BE2C (cell line): ENCODE measurements around the gene LRRC43.

ENCODE experiments used
- DNase-seq: peaks from one replicate; pipeline ENCODE4 v3.0.0-alpha.2; 2020
- H3K27me3 ChIP-seq: fragments of 250-450 bp; sonication (Bioruptor Pico); 2 replicates; pipeline ENCODE4 v1.5.1; 2020; ENCODE audit warnings: mild to moderate bottlenecking
- H3K36me3 ChIP-seq: fragments of 250-450 bp; sonication (Bioruptor Pico); 2 replicates; pipeline ENCODE4 v1.5.1; 2020; ENCODE audit warnings: mild to moderate bottlenecking
- H3K4me1 ChIP-seq: fragments of 250-450 bp; sonication (Bioruptor Pico); 2 replicates; pipeline ENCODE4 v1.5.1; 2020
- H3K4me3 ChIP-seq: 2 replicates; pipeline ENCODE4 v1.5.1; 2011; ENCODE audit warnings: low read depth, low read length
- H3K9me3 ChIP-seq: fragments of 250-450 bp; sonication (Bioruptor Pico); 2 replicates; pipeline ENCODE4 v1.5.1; 2020
- TF ChIP-seq, protein P1 (sequence below): IDR thresholded peaks from 2 replicates; pipeline ENCODE4 v1.5.1; 2012; ENCODE audit warnings: mild to moderate bottlenecking, low read depth, low read length

The LRRC43 gene

DNA sequence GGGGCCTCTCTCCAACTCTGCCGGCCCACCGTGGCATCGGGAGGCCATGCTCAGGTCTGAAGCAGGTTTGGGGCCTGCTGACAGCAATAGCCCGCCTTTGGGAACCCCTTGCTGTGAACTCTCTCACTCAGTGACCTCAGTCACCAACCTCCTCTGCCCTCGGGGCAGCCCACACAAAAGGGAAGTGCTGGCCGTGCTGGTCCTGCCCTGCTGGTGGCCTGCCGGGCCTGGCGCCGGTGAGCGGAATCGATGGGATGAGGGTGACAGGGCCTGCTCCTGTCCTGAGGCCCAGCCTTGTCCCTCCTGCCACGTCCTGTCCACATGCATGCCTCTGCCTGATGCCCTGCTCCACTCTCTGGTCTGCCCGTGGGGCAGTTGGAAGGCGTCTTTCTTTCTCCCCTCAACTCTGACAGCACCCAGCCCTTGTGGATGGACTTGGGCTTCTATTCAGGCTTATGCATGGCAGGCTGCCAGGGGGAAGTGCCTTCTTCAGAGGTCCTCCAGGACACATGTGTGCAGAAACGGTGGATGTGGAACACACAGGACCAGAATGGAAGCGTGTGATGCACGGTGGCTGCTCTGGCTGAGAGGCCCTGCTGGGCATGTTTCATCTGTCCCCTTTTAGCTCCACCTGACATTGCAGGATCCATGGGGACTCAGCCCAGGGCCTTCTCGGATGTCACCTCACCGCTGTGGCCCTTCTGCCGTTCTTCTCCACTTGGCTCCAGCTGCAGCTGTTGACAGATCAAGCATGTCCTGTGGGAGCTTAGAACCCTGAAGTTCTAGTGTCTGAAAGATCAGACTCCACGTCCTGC is 40.8 kb upstream of the LRRC43 start:
- Histone ChIP-seq H3K4me3 (no peak overlapping the region), H3K36me3 (peaks cover 43% of the 10 kb centered on the region), H3K9me3 (peaks cover 6% of the 10 kb centered on the region; the same call in 1 of the 2 replicates), H3K4me1 (no peaks in the 10 kb centered on the region), H3K27me3 (no peaks in the 10 kb centered on the region)
- DNase-seq, result no peak
- TF ChIP-seq, protein P1, sequence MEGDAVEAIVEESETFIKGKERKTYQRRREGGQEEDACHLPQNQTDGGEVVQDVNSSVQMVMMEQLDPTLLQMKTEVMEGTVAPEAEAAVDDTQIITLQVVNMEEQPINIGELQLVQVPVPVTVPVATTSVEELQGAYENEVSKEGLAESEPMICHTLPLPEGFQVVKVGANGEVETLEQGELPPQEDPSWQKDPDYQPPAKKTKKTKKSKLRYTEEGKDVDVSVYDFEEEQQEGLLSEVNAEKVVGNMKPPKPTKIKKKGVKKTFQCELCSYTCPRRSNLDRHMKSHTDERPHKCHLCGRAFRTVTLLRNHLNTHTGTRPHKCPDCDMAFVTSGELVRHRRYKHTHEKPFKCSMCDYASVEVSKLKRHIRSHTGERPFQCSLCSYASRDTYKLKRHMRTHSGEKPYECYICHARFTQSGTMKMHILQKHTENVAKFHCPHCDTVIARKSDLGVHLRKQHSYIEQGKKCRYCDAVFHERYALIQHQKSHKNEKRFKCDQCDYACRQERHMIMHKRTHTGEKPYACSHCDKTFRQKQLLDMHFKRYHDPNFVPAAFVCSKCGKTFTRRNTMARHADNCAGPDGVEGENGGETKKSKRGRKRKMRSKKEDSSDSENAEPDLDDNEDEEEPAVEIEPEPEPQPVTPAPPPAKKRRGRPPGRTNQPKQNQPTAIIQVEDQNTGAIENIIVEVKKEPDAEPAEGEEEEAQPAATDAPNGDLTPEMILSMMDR, result no peak

GRCh38 chr12:122142857-122143256 is 40.1 kb upstream of the LRRC43 start:
- H3K4me1 ChIP-seq, result no peaks in the 10 kb centered on the region; the same call in 1 of the 2 replicates
- TF ChIP-seq, protein P1, result no peak
- H3K27me3 ChIP-seq, result no peaks in the 10 kb centered on the region
- H3K4me3 ChIP-seq, result no peak overlapping the region
- no peak for DNase-seq
- H3K9me3 ChIP-seq, result peaks cover 6% of the 10 kb centered on the region; the same call in 1 of the 2 replicates
- H3K36me3 ChIP-seq, result peaks cover 43% of the 10 kb centered on the region

- TF ChIP-seq, protein P1, result no peak
- H3K9me3 ChIP-seq, result peaks cover 6% of the 10 kb centered on the region; the same call in 1 of the 2 replicates
Measured at GRCh38 chr12:122144885-122145284, 38.0 kb upstream of the LRRC43 start.

DNA sequence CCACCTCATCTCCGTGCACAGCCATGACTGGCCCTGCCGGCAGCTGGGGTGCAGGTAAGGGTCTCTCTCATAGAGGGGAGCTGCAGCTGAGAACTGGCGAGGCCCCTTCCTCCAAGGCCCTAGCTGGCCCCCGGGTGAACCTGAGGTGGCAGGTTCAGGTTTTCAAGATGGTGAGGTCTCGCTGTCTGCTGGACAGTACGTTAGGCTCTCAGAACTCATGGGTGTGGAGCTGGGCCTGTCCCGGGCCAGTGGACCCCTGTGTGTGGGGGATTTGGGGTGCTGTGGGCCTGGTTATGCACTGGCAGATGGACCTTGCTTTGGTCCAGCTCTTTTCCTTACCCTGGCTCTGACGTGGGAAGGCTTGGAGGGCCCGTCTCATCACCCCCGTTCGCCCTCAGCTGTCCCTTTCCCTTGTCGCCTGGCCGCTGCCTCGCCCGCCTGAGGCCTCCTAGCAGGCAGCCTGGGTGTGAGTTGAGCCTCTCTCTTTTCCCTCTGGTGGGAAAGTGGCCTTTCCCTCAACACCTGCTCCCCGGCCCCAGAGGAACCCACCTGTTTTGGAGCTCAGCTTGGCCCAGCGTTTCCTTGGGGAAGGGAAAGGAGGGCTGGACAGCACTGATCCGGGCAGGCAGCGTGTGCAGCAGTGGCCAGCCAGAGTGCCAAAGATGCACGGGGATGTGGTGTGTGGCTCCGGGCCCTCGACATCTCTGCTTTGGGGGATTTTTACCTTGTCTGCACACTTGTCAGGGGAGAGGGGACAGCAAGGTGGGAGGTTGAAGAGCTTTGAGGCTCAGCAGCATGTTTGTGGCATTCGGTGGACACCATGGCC is 37.2 kb upstream of the LRRC43 start:
- no peaks in the 10 kb centered on the region for H3K27me3 ChIP-seq
- DNase-seq, result no peak
- H3K4me1 ChIP-seq, result peaks cover 8% of the 10 kb centered on the region
- TF ChIP-seq, protein P1, result no peak
- H3K36me3 ChIP-seq, result peaks cover 32% of the 10 kb centered on the region
- H3K9me3 ChIP-seq, result peaks cover 6% of the 10 kb centered on the region; the same call in 1 of the 2 replicates
- no peak overlapping the region for H3K4me3 ChIP-seq

More at GRCh38 chr12:122144885-122145284, 38.0 kb upstream of the LRRC43 start:
- DNase-seq, result no peak
- Histone ChIP-seq H3K27me3 (no peaks in the 10 kb centered on the region), H3K36me3 (peaks cover 36% of the 10 kb centered on the region), H3K4me1 (peaks cover 1% of the 10 kb centered on the region), H3K4me3 (no peak overlapping the region)

DNA sequence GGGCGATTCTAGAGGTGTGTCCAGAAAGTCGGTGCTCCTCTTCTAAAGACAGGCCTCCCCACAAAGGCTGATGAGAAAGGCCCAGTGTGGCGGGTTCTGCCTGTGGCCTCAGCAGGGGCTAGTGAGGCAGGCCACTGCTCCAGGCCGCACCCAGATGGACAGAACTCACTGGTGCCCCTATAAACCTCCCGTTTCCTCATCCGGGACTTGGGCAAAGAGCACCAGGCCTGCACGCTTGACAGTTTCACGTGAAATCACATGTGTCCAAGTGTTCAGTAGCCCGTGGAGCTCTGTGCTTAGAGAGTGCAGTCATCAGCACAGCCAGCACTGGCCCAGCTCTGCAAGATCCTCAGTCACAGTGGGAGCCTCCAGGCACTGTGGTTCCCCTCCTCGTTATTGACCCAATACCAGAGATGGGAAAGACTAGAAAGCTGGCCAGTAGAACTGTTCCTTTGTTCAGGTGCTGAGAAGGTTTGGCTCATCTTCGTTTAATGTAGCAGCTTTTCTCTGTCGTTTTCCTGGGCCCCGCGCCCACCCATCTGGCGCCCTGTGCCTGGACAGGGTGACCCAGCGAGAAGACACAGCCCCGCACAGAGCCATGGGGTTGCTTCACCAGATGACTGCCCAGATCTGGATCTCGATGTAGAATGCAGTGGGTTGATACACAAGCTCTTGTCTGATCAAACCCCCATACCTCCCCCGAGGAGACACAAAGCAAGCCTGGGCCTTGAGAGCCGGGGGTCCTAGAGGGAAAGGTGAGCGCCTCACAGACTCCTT is 35.2 kb upstream of the LRRC43 start:
- TF ChIP-seq, protein P1, result no peak
- peaks cover 1% of the 10 kb centered on the region; the same call in 1 of the 2 replicates for H3K9me3 ChIP-seq
- DNase-seq, result no peak
- H3K4me1 ChIP-seq, result peaks cover 8% of the 10 kb centered on the region
- H3K36me3 ChIP-seq, result peaks cover 13% of the 10 kb centered on the region
- H3K27me3 ChIP-seq, result no peaks in the 10 kb centered on the region
- no peak overlapping the region for H3K4me3 ChIP-seq
